SK-N-SH treated with all-trans-retinoic acid at 6 μM for 48 hours (cell line): ENCODE results near the gene CLPSL2.

Experiments used
- ATAC-seq: fragments of 200-7000 bp; cut with Tn5 transposase; 3 replicates; pipeline ENCODE4 v1.9.1; 2020; ENCODE audit warnings: mild to moderate bottlenecking, moderate library complexity
- ARNTL ChIP-seq: fragments of 450-650 bp; formaldehyde crosslinking; IDR thresholded peaks from 2 replicates; pipeline ENCODE4 v1.5.0; 2020; ENCODE audit warnings: low read depth, mild to moderate bottlenecking, moderate library complexity, borderline replicate concordance
- BACH2 ChIP-seq: fragments of 250-450 bp; sonication (Bioruptor Pico); IDR thresholded peaks from 2 replicates; pipeline ENCODE4 v1.9.0; 2021; ENCODE audit warnings: mild to moderate bottlenecking, borderline replicate concordance
- CREB5 ChIP-seq: fragments of 250-450 bp; sonication (Bioruptor Pico); IDR thresholded peaks from 2 replicates; pipeline ENCODE4 v1.5.1; 2020; ENCODE audit warnings: low read depth, mild to moderate bottlenecking, moderate library complexity
- CSDC2 ChIP-seq: fragments of 250-450 bp; sonication (Bioruptor Pico); IDR thresholded peaks from 2 replicates; pipeline ENCODE4 v1.5.0; 2020; ENCODE audit warnings: mild to moderate bottlenecking, moderate library complexity
- CSRNP3 ChIP-seq: fragments of 250-450 bp; sonication (Bioruptor Pico); IDR thresholded peaks from 2 replicates; pipeline ENCODE4 v1.5.1; 2021; ENCODE audit warnings: mild to moderate bottlenecking, moderate library complexity
- ESRRG ChIP-seq: fragments of 250-450 bp; sonication (Bioruptor Pico); IDR thresholded peaks from 2 replicates; pipeline ENCODE4 v1.6.1; 2021; ENCODE audit warnings: mild to moderate bottlenecking
- GLIS3 ChIP-seq: fragments of 250-450 bp; sonication (Bioruptor Pico); IDR thresholded peaks from 2 replicates; pipeline ENCODE4 v1.5.0; 2020; ENCODE audit warnings: mild to moderate bottlenecking, moderate library complexity
- ISL1 ChIP-seq: fragments of 250-450 bp; sonication (Bioruptor Pico); IDR thresholded peaks from 2 replicates; pipeline ENCODE4 v2.1.2; 2022; ENCODE audit warnings: mild to moderate bottlenecking, moderate library complexity
- OSR1 ChIP-seq: fragments of 250-450 bp; sonication (Bioruptor Pico); IDR thresholded peaks from 2 replicates; pipeline ENCODE4 v1.8.0; 2022; ENCODE audit warnings: moderate library complexity, mild to moderate bottlenecking, inconsistent platforms
- PATZ1 ChIP-seq: fragments of 250-450 bp; sonication (Bioruptor Pico); IDR thresholded peaks from 2 replicates; pipeline ENCODE4 v1.8.0; 2020; ENCODE audit warnings: mild to moderate bottlenecking, moderate library complexity, borderline replicate concordance
- POU6F1 ChIP-seq: fragments of 250-450 bp; sonication (Bioruptor Pico); IDR thresholded peaks from 2 replicates; pipeline ENCODE4 v1.8.0; 2021; ENCODE audit warnings: low read depth, mild to moderate bottlenecking, moderate library complexity, borderline replicate concordance
- PPARA ChIP-seq: fragments of 250-450 bp; sonication (Bioruptor Pico); IDR thresholded peaks from 2 replicates; pipeline ENCODE4 v1.5.0; 2020; ENCODE audit warnings: mild to moderate bottlenecking, borderline replicate concordance
- RARB ChIP-seq: fragments of 250-450 bp; sonication (Bioruptor Pico); IDR thresholded peaks from 2 replicates; pipeline ENCODE4 v1.8.0; 2021; ENCODE audit warnings: mild to moderate bottlenecking, moderate library complexity
- SNAI2 ChIP-seq: fragments of 250-450 bp; sonication (Bioruptor Pico); IDR thresholded peaks from 2 replicates; pipeline ENCODE4 v1.5.0; 2020; ENCODE audit warnings: mild to moderate bottlenecking, moderate library complexity
- TCF4 ChIP-seq: fragments of 250-450 bp; sonication (Bioruptor Pico); IDR thresholded peaks from 2 replicates; pipeline ENCODE4 v1.8.0; 2021; ENCODE audit warnings: mild to moderate bottlenecking, moderate library complexity, borderline replicate concordance
- TOX ChIP-seq: fragments of 250-450 bp; sonication (Bioruptor Pico); IDR thresholded peaks from 2 replicates; pipeline ENCODE4 v1.8.0; 2021; ENCODE audit warnings: mild to moderate bottlenecking, moderate library complexity, borderline replicate concordance
- ZC3H10 ChIP-seq: fragments of 250-450 bp; sonication (Bioruptor Pico); IDR thresholded peaks from 2 replicates; pipeline ENCODE4 v1.5.1; 2021; ENCODE audit warnings: mild to moderate bottlenecking, moderate library complexity
- ZFP3 ChIP-seq: fragments of 250-450 bp; sonication (Bioruptor Pico); IDR thresholded peaks from 2 replicates; pipeline ENCODE4 v1.5.0; 2020; ENCODE audit warnings: mild to moderate bottlenecking, moderate library complexity
- ZFP30 ChIP-seq: fragments of 450-650 bp; formaldehyde crosslinking; IDR thresholded peaks from 2 replicates; pipeline ENCODE4 v1.5.0; 2022; ENCODE audit warnings: mild to moderate bottlenecking, moderate library complexity
- ZNF565 ChIP-seq: fragments of 450-650 bp; formaldehyde crosslinking; conservative IDR thresholded peaks from 2 replicates; pipeline ENCODE4 v1.5.0; 2020; ENCODE audit warnings: low read depth, mild to moderate bottlenecking, moderate library complexity
- ZNF70 ChIP-seq: fragments of 450-650 bp; formaldehyde crosslinking; IDR thresholded peaks from 2 replicates; pipeline ENCODE4 v1.5.0; 2020; ENCODE audit warnings: mild to moderate bottlenecking, moderate library complexity
- ZNF8 ChIP-seq: fragments of 450-650 bp; formaldehyde crosslinking; IDR thresholded peaks from 2 replicates; pipeline ENCODE4 v1.5.0; 2020; ENCODE audit warnings: mild to moderate bottlenecking, moderate library complexity

Gene CLPSL2

GRCh38 chr6:35754452-35755277 is 21.7 kb upstream of the CLPSL2 start:
- peak; percentile 28; the same call in 2 of the 3 replicates for ATAC-seq
- TF ChIP-seq OSR1 (CRISPR knock-in tag) (no peak), ZNF8 (no peak), RARB (CRISPR knock-in tag) (no peak), ZFP3 (CRISPR knock-in tag) (no peak), CREB5 (no peak), PPARA (CRISPR knock-in tag) (no peak), ESRRG (CRISPR knock-in tag) (no peak), ZNF565 (CRISPR knock-in tag) (no peak), ZNF70 (CRISPR knock-in tag) (no peak), BACH2 (CRISPR knock-in tag) (no peak), CSDC2 (CRISPR knock-in tag) (no peak), ISL1 (CRISPR knock-in tag) (no peak), TCF4 (CRISPR knock-in tag) (no peak)

- no peak for TF ChIP-seq ZC3H10
- TF ChIP-seq ZNF8, result no peak
- no peak for TF ChIP-seq CSRNP3 (CRISPR knock-in tag)
- no peak for ATAC-seq
Measured at GRCh38 chr6:35755278-35755924, 21.0 kb upstream of the CLPSL2 start.

- TF ChIP-seq BACH2 (CRISPR knock-in tag) (no peak), PATZ1 (CRISPR knock-in tag) (no peak), PPARA (CRISPR knock-in tag) (no peak), ISL1 (CRISPR knock-in tag) (no peak), TCF4 (CRISPR knock-in tag) (no peak), TOX (CRISPR knock-in tag) (no peak), ZFP30 (no peak), ZFP3 (CRISPR knock-in tag) (no peak), ESRRG (CRISPR knock-in tag) (no peak), SNAI2 (CRISPR knock-in tag) (no peak), CSRNP3 (CRISPR knock-in tag) (no peak)
- ATAC-seq, result peak; percentile 58; the same call in 2 of the 3 replicates
Measured at GRCh38 chr6:35757456-35758123, 18.8 kb upstream of the CLPSL2 start.

- no peak for TF ChIP-seq PATZ1 (CRISPR knock-in tag)
- TF ChIP-seq SNAI2 (CRISPR knock-in tag), result no peak
- TF ChIP-seq ARNTL (CRISPR knock-in tag), result no peak
- no peak for TF ChIP-seq ZNF70 (CRISPR knock-in tag)
- no peak for TF ChIP-seq CSDC2 (CRISPR knock-in tag)
- TF ChIP-seq POU6F1 (CRISPR knock-in tag), result no peak
- TF ChIP-seq ISL1 (CRISPR knock-in tag), result no peak
- no peak for TF ChIP-seq ZC3H10
- no peak for TF ChIP-seq TCF4 (CRISPR knock-in tag)
- TF ChIP-seq ZFP30, result no peak
- no peak for TF ChIP-seq TOX (CRISPR knock-in tag)
- TF ChIP-seq GLIS3 (CRISPR knock-in tag), result no peak
- TF ChIP-seq RARB (CRISPR knock-in tag), result no peak
- TF ChIP-seq ESRRG (CRISPR knock-in tag), result no peak
- TF ChIP-seq, all 23 proteins: peak for 0
- no peak for ATAC-seq
Measured at GRCh38 chr6:35759426-35759825, 17.0 kb upstream of the CLPSL2 start.
